Neutrophil (primary cell): ENCODE data around the gene CFAP69.

Experiments used
- H3K27ac ChIP-seq: fragments of 200-600 bp; sonication (generic); 2 replicates; pipeline ENCODE4 v1.5.1; 2016; ENCODE audit warnings: mild to moderate bottlenecking, moderate library complexity
- H3K27me3 ChIP-seq: fragments of 200-600 bp; sonication (generic); 2 replicates; pipeline ENCODE4 v1.6.0; 2016; ENCODE audit warnings: mild to moderate bottlenecking
- H3K36me3 ChIP-seq: fragments of 200-600 bp; sonication (generic); 2 replicates; pipeline ENCODE4 v1.5.1; 2017
- H3K4me1 ChIP-seq, 2 experiments: fragments of 200-600 bp in 1 of 2; sonication (generic) in 1 of 2; 1 replicate in 1 of 2; 2 replicates in 1 of 2; pipeline versions ENCODE4 v1.5.1 to v1.6.1; 2013 to 2016; ENCODE audit warnings: low read depth in 1 of 2, low read length in 1 of 2, mild to moderate bottlenecking in 1 of 2, moderate library complexity in 1 of 2; ENCODE audit not compliant: control insufficient read depth in 1 of 2, insufficient read depth in 1 of 2
- H3K4me3 ChIP-seq, 2 experiments: fragments of 200-600 bp in 1 of 2; sonication (generic) in 1 of 2; 1 replicate in 1 of 2; 2 replicates in 1 of 2; pipeline ENCODE4 v1.5.1; 2013 to 2016; ENCODE audit warnings: low read depth in 1 of 2, low read length in 1 of 2, mild to moderate bottlenecking in 1 of 2, moderate library complexity in 1 of 2
- H3K9me3 ChIP-seq: fragments of 200-600 bp; sonication (generic); 2 replicates; pipeline ENCODE4 v1.5.1; 2016
- TF ChIP-seq, protein P1 (sequence below): fragments of 200-600 bp; sonication (generic); IDR thresholded peaks from 2 replicates; pipeline ENCODE4 v1.5.1; 2016; ENCODE audit warnings: antibody characterized with exemption

Gene CFAP69

DNA sequence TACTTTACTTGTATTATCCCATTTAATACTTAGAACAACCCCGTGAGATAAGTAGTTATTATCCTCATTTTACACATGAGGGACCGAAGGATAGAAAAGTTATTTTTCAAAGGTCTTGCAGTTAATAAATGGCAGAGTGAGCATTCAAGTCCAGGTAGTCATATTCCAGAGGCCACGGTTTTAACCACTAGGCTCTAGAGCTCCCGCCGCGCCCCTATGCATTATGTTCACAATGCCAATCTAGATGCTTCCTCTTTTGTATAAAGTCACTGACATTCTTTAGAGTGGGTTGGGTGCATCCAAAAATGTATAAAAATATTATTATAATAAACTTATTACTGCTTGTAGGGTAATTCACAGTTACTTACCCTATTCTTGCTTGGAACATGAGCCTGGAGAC, 11.4 kb upstream of the CFAP69 start:
- Histone ChIP-seq H3K4me1 (no peaks in the 10 kb centered on the region), H3K36me3 (no peaks in the 10 kb centered on the region)
- TF ChIP-seq, protein P1, sequence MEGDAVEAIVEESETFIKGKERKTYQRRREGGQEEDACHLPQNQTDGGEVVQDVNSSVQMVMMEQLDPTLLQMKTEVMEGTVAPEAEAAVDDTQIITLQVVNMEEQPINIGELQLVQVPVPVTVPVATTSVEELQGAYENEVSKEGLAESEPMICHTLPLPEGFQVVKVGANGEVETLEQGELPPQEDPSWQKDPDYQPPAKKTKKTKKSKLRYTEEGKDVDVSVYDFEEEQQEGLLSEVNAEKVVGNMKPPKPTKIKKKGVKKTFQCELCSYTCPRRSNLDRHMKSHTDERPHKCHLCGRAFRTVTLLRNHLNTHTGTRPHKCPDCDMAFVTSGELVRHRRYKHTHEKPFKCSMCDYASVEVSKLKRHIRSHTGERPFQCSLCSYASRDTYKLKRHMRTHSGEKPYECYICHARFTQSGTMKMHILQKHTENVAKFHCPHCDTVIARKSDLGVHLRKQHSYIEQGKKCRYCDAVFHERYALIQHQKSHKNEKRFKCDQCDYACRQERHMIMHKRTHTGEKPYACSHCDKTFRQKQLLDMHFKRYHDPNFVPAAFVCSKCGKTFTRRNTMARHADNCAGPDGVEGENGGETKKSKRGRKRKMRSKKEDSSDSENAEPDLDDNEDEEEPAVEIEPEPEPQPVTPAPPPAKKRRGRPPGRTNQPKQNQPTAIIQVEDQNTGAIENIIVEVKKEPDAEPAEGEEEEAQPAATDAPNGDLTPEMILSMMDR: no peak

DNA sequence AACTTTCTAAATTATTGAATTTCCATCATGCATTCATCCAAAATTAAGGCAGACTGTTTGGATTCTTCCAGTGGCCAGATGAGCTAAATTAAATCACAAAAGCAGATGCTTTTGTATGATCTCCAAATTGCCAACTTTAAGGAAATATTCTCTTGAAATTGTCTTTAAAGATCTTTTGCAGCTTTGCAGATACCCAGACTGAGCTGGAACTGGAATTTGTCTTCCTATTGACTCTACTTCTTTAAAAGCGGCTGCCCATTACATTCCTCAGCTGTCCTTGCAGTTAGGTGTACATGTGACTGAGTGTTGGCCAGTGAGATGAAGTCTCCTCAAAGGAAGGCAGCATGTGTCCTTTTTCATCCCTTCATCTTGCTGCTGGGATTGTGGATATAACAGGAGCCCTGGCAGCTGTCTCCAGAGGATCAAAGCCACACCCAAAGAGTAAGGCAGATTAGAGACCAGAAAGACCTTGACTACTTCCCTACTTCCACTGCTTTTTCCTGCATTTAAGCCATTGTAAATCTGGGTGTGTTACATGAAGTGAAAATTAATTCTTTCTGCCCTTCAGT, 8.2 kb upstream of the CFAP69 start:
- Histone ChIP-seq H3K27ac (no peak overlapping the region), H3K4me1 (no peaks in the 10 kb centered on the region), H3K9me3 (no peaks in the 10 kb centered on the region), H3K36me3 (no peaks in the 10 kb centered on the region), H3K4me3 (no peak overlapping the region), H3K27me3 (peaks cover 38% of the 10 kb centered on the region)
- TF ChIP-seq, protein P1: no peak

More for the DNA sequence above, 11.4 kb upstream of the CFAP69 start:
- Histone ChIP-seq H3K27ac (no peak overlapping the region), H3K27me3 (peaks cover 23% of the 10 kb centered on the region), H3K9me3 (no peaks in the 10 kb centered on the region), H3K4me3 (no peak overlapping the region)

DNA sequence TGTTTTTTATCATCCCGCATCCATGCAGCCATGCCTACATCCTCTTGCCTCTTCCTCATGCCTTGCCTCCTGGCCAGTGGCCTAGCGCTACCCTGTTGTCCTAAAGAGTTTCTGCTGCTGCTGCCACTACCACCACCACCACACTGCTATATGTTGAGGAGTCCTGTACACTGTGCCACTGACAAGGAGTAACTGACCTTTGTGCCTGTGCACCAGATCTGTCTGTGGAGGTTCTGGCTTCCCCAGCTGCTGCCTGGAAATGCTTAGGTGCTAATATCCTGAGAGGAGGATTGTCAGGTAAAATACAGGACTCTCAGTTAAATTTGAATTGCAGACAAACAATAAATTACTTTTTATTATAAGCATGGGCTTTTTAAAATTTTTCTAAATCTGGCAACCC, 7.0 kb upstream of the CFAP69 start:
- H3K4me3 ChIP-seq: no peak overlapping the region
- no peaks in the 10 kb centered on the region for H3K9me3 ChIP-seq
- no peak overlapping the region for H3K27ac ChIP-seq
- H3K36me3 ChIP-seq: no peaks in the 10 kb centered on the region
- H3K4me1 ChIP-seq: no peaks in the 10 kb centered on the region
- H3K27me3 ChIP-seq: peaks cover 50% of the 10 kb centered on the region
- TF ChIP-seq, protein P1: no peak

DNA sequence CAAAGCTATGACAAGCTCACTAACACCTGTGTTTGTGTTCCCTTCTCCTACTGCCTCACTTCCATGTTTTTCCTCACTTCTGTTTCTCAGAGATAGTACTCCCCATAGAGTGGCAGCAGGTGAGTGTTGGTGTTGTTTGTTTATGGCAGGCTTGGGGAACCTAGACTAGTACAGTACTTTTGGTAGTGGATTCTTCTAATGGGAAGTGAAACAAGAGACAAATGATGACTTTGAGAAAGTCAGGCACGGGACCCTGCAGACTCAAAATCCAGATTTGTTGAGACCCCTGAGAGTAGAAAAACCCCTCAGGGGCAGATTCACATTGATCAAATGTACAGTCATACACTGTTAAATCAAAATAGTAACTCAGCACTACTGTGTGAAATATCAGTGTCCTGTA, 6.4 kb upstream of the CFAP69 start:
- Histone ChIP-seq H3K4me3 (no peak overlapping the region), H3K27ac (no peak overlapping the region), H3K27me3 (peaks cover 56% of the 10 kb centered on the region), H3K9me3 (no peaks in the 10 kb centered on the region), H3K4me1 (no peaks in the 10 kb centered on the region), H3K36me3 (no peaks in the 10 kb centered on the region)
- TF ChIP-seq, protein P1: no peak

DNA sequence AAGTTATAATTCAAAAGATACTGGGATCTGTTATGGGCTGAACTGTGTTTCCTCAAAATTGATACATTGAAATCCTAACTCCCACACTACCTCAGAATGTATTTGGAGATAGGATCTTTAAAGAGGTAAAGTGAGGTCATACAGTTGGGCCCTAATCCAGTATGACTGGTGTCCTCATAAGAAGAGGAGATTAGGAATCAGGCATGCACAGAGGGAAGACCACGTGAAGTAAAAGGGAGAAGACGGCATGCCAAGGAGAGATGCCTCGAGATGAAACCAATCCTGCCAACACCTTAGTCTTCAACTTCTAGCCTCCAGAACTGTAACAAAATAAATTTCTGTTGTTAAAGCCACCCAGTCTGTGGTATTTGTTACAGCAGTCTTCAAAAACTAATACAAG, 5.9 kb upstream of the CFAP69 start:
- H3K4me3 ChIP-seq: no peak overlapping the region
- TF ChIP-seq, protein P1: no peak
- H3K27ac ChIP-seq: no peak overlapping the region
- H3K27me3 ChIP-seq: peaks cover 60% of the 10 kb centered on the region
- no peaks in the 10 kb centered on the region for H3K9me3 ChIP-seq
- H3K4me1 ChIP-seq: no peaks in the 10 kb centered on the region
- H3K36me3 ChIP-seq: no peaks in the 10 kb centered on the region
